PC-9 (cell line): ENCODE data around the gene FAF1. TPM values are rescaled to one million over a fixed set of nuclear protein-coding genes. Genes with fewer than 3 reads are reported as not detected.

Experiments used
- BruUV-seq: library from RNA; stranded (reverse); fragments of 400-500 nt; replicated peaks from 2 replicates; lab custom pipeline; 2021; lab: Mats Ljungman, UMichigan
- CTCF ChIA-PET: fragments of 300-600 bp; sonication (Branson Sonifier 250); formaldehyde crosslinking; loops from one replicate; lab custom pipeline; 2022; ENCODE audit warnings: antibody characterized with exemption; lab: Charles Lee
- POLR2A ChIA-PET: fragments of 300-600 bp; sonication (Branson Sonifier 250); formaldehyde crosslinking; loops from one replicate; lab custom pipeline; 2022; ENCODE audit warnings: antibody characterized with exemption; ENCODE audit not compliant: unreplicated experiment; lab: Charles Lee
- DNase-seq, 2 experiments: peaks; one replicate each; pipeline versions ENCODE4 v3.0.0 to v3.0.0-alpha.2; 2015 to 2022; ENCODE audit warnings: mixed read lengths in 1 of 2
- H2AFZ ChIP-seq: fragments of 200-600 bp; sonication (generic); 2 replicates; pipeline ENCODE4 v1.8.1; 2017; ENCODE audit warnings: antibody characterized with exemption
- H3F3A ChIP-seq: fragments of 200-600 bp; sonication (generic); 2 replicates; pipeline ENCODE4 v1.8.1; 2017; ENCODE audit warnings: antibody characterized with exemption, mild to moderate bottlenecking, low read depth; ENCODE audit not compliant: insufficient read depth
- H3K27ac ChIP-seq: fragments of 200-600 bp; sonication (generic); 2 replicates; pipeline ENCODE4 v1.6.1; 2016; ENCODE audit warnings: mixed run types
- H3K27me3 ChIP-seq: fragments of 200-600 bp; sonication (generic); 2 replicates; pipeline ENCODE4 v1.6.1; 2016; ENCODE audit warnings: low read depth, mixed run types; ENCODE audit not compliant: insufficient read depth
- H3K36me3 ChIP-seq: fragments of 200-600 bp; sonication (generic); 2 replicates; pipeline ENCODE4 v1.6.1; 2016; ENCODE audit warnings: low read depth, mixed run types
- H3K4me1 ChIP-seq: fragments of 200-600 bp; sonication (generic); replicated peaks from 2 replicates; pipeline ENCODE4 v1.6.1; 2016; ENCODE audit warnings: mixed run types; ENCODE audit not compliant: insufficient read depth
- H3K4me2 ChIP-seq: fragments of 200-600 bp; sonication (generic); 2 replicates; pipeline ENCODE4 v1.6.1; 2017; ENCODE audit warnings: mixed run types
- H3K4me3 ChIP-seq: fragments of 200-600 bp; sonication (generic); 2 replicates; pipeline ENCODE4 v1.6.1; 2016; ENCODE audit warnings: mixed run types
- H3K79me2 ChIP-seq: fragments of 200-600 bp; sonication (generic); 2 replicates; pipeline ENCODE4 v1.6.1; 2017; ENCODE audit warnings: low read depth, mixed run types
- H3K9me2 ChIP-seq: fragments of 200-600 bp; sonication (generic); 2 replicates; pipeline ENCODE4 v1.8.1; 2017; ENCODE audit warnings: mild to moderate bottlenecking; ENCODE audit not compliant: insufficient read depth
- H3K9me3 ChIP-seq: fragments of 200-600 bp; sonication (generic); 2 replicates; pipeline ENCODE4 v1.8.1; 2016; ENCODE audit warnings: low read depth; ENCODE audit not compliant: insufficient read depth
- H4K20me1 ChIP-seq: fragments of 200-600 bp; sonication (generic); 2 replicates; pipeline ENCODE4 v1.8.1; 2017; ENCODE audit not compliant: insufficient read depth
- EZH2 ChIP-seq: fragments of 200-600 bp; sonication (generic); IDR thresholded peaks from 2 replicates; pipeline ENCODE4 v1.8.0; 2017; ENCODE audit warnings: antibody characterized with exemption, low read depth
- intact Hi-C: fragments of 100-400 bp; cut with micrococcal nuclease; formaldehyde crosslinking; loops from one replicate; pipeline ENCODE4 v1.10.0; 2022; ENCODE audit not compliant: unreplicated experiment
- total RNA-seq: library from RNA; stranded (reverse); gene quantifications from 2 replicates; pipeline ENCODE4 v1.2.3, GENCODE V29; 2021
- TF ChIP-seq, protein P1 (sequence below): fragments of 200-600 bp; sonication (generic); conservative IDR thresholded peaks from 2 replicates; pipeline ENCODE4 v1.6.1; 2017; ENCODE audit warnings: mixed run types, antibody characterized with exemption, mild to moderate bottlenecking, moderate library complexity

The FAF1 gene
- total RNA-seq, 1 experiment from 2014 or later = 105 TPM

DNA sequence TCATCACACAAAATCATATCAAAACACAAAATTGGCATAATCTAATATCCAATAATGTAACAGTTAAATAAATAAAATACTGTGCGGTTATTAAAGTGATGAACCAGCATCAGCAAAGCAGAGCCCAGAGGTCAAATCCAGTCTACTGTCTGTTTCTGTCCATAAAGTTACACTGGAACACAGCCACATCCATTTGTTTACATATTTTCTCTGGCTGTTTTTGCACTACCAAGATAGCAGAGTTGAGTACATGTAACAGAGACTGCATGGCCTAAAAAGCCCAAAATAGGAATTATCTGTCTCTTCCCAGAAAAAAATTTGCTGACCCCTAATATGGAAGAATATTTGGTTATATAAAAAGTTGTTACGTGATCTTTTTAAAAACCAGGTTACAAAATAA, 294.7 kb downstream of the FAF1 start:
- H3K4me3 ChIP-seq = no peak overlapping the region
- no peaks in the 10 kb centered on the region for H4K20me1 ChIP-seq
- no peak for TF ChIP-seq EZH2
- TF ChIP-seq, protein P1, sequence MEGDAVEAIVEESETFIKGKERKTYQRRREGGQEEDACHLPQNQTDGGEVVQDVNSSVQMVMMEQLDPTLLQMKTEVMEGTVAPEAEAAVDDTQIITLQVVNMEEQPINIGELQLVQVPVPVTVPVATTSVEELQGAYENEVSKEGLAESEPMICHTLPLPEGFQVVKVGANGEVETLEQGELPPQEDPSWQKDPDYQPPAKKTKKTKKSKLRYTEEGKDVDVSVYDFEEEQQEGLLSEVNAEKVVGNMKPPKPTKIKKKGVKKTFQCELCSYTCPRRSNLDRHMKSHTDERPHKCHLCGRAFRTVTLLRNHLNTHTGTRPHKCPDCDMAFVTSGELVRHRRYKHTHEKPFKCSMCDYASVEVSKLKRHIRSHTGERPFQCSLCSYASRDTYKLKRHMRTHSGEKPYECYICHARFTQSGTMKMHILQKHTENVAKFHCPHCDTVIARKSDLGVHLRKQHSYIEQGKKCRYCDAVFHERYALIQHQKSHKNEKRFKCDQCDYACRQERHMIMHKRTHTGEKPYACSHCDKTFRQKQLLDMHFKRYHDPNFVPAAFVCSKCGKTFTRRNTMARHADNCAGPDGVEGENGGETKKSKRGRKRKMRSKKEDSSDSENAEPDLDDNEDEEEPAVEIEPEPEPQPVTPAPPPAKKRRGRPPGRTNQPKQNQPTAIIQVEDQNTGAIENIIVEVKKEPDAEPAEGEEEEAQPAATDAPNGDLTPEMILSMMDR = no peak
- no peaks in the 10 kb centered on the region for H3K36me3 ChIP-seq
- H3K9me2 ChIP-seq = no peaks in the 10 kb centered on the region
- H2AFZ ChIP-seq = no peak overlapping the region
- CTCF ChIA-PET = no interaction called here
- no peaks in the 10 kb centered on the region for H3K79me2 ChIP-seq
- no peaks in the 10 kb centered on the region for H3K4me1 ChIP-seq
- intact Hi-C loops = no loop called here
- no TSS peak for BruUV-seq
- H3F3A ChIP-seq = no peaks in the 10 kb centered on the region; the same call in 1 of the 2 replicates
- POLR2A ChIA-PET = no interaction called here
- H3K9me3 ChIP-seq = no peaks in the 10 kb centered on the region
- DNase-seq = no peak
- no peaks in the 10 kb centered on the region for H3K27me3 ChIP-seq
- no peak overlapping the region for H3K4me2 ChIP-seq
- no peak overlapping the region for H3K27ac ChIP-seq

DNA sequence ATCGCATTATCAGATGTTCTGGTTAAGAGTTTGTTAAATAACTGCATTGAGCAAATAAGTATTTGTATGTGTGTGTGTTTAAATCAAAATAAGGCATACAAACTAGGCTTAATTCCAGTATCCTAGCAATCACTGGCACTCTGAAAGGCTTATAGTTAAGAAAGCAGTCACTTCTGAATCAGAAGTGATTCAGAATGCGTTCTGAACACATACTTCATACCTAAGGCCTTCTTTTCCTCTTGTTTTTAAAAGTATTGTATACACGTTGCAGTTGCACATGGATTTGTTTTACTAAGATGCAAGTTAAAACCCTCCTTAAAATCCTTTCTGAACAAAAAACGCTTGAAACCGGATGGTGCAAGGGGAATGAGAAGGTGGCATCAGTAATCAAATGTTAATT, 298.4 kb downstream of the FAF1 start:
- Histone ChIP-seq H3F3A (no peaks in the 10 kb centered on the region), H3K4me1 (no peaks in the 10 kb centered on the region), H4K20me1 (no peaks in the 10 kb centered on the region), H3K4me2 (no peak overlapping the region), H3K9me2 (no peaks in the 10 kb centered on the region), H3K36me3 (no peaks in the 10 kb centered on the region), H3K27me3 (no peaks in the 10 kb centered on the region), H3K9me3 (no peaks in the 10 kb centered on the region), H3K4me3 (no peak overlapping the region), H3K27ac (no peak overlapping the region), H3K79me2 (no peaks in the 10 kb centered on the region), H2AFZ (no peak overlapping the region)
- intact Hi-C loops = no loop called here
- no peak for TF ChIP-seq EZH2
- TF ChIP-seq, protein P1 = no peak
- ChIA-PET POLR2A (no interaction called here), CTCF (no interaction called here)
- BruUV-seq = no TSS peak
- DNase-seq = no peak

DNA sequence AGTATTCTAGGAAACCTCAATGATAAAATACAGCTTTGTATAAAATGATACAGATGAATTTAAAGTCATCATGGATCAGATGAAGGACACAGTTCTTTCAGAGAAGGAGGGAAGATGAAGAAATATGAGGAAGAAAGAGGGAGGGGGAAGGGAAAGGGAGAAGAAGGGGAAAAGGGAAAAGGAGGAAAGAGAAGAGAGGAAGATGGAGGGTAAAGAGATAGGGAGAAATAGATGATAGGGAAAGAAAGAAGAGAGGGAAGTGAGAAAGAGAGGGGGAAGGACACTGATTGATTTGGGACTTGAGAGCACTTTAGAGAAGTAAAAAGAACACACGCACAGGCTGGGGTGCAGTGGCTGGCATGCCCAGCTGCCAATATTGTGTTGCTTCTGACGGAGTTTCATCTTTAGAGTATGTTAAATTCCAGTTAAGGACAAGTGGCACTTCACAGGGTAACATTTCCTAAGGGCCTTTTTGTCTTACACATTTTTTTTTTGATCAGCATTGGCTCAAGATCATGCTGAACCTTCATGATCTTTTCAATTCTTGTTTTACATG, 300.9 kb downstream of the FAF1 start:
- DNase-seq = no peak
- intact Hi-C loops = loop anchor here (1.0 kb wide), 1 partner anchor 44 kb away; no protein-coding TSS in a partner anchor
- Histone ChIP-seq H3K36me3 (peaks cover 8% of the 10 kb centered on the region; the same call in 1 of the 2 replicates), H3K4me1 (no peaks in the 10 kb centered on the region), H3K27me3 (no peaks in the 10 kb centered on the region), H2AFZ (no peak overlapping the region), H3K4me2 (no peak overlapping the region), H3K9me2 (no peaks in the 10 kb centered on the region), H3K79me2 (no peaks in the 10 kb centered on the region), H4K20me1 (no peaks in the 10 kb centered on the region), H3K9me3 (no peaks in the 10 kb centered on the region), H3K4me3 (no peak overlapping the region), H3F3A (no peaks in the 10 kb centered on the region), H3K27ac (no peak overlapping the region)
- ChIA-PET CTCF (interaction anchor here (0.7 kb wide), 1 partner anchor 1703 kb away, joined by 12 read pairs; no protein-coding TSS in a partner anchor), POLR2A (no interaction called here)
- TF ChIP-seq, protein P1 = no peak
- TF ChIP-seq EZH2 = no peak
- BruUV-seq = no TSS peak
